ENCODE results near the gene NLGN1.
A peak's percentile ranks its signal among the peaks of the same experiment; 100 is the strongest.

Gene NLGN1

GRCh38 chr3:174295306-174296092, 898.0 kb downstream of the NLGN1 start:
- no peak overlapping the region for H3K4me3 ChIP-seq (ENCODE audit: low read length)
- peak; percentile 87 for DNase-seq (ENCODE audit: low read depth)
- TF ChIP-seq CTCF (conservative IDR thresholded peaks at IDR 0.05; ENCODE audit: low read length) = no peak

- DNase-seq (ENCODE audit: low read depth) = no peak
- no peak overlapping the region for H3K4me3 ChIP-seq (ENCODE audit: low read length)
- no peak for TF ChIP-seq CTCF (conservative IDR thresholded peaks at IDR 0.05; ENCODE audit: low read length)
Observed at GRCh38 chr3:174302746-174303315, 905.3 kb downstream of the NLGN1 start.

- DNase-seq (ENCODE audit: low read depth) = no peak
- TF ChIP-seq CTCF (conservative IDR thresholded peaks at IDR 0.05; ENCODE audit: low read length) = no peak
- H3K4me3 ChIP-seq (ENCODE audit: low read length) = no peak overlapping the region
Observed at GRCh38 chr3:174303907-174304560, 906.5 kb downstream of the NLGN1 start.

GRCh38 chr3:174308736-174309135, 911.2 kb downstream of the NLGN1 start:
- no peak for TF ChIP-seq CTCF (conservative IDR thresholded peaks at IDR 0.05; ENCODE audit: low read length)
- no peak overlapping the region for H3K4me3 ChIP-seq (ENCODE audit: low read length)
- DNase-seq (ENCODE audit: low read depth) = no peak

- H3K4me3 ChIP-seq (ENCODE audit: low read length) = no peak overlapping the region
- DNase-seq (ENCODE audit: low read depth) = no peak
- no peak for TF ChIP-seq CTCF (conservative IDR thresholded peaks at IDR 0.05; ENCODE audit: low read length)
Observed at GRCh38 chr3:174310475-174310983, 913.0 kb downstream of the NLGN1 start.

GRCh38 chr3:174315225-174315624, 917.7 kb downstream of the NLGN1 start:
- TF ChIP-seq CTCF (conservative IDR thresholded peaks at IDR 0.05; ENCODE audit: low read length) = no peak
- DNase-seq (ENCODE audit: low read depth) = no peak
- H3K4me3 ChIP-seq (ENCODE audit: low read length) = no peak overlapping the region
